Keratinocyte (primary cell): ENCODE results near the gene SLK.

Experiments used
- CTCF ChIP-seq, 3 experiments: IDR thresholded peaks in 1 of 3; conservative IDR thresholded peaks in 1 of 3; optimal IDR thresholded peaks in 1 of 3; 2 replicates in 2 of 3; 3 replicates in 1 of 3; pipeline versions ENCODE3 to v1.5.1; 2011; ENCODE audit warnings: low read length in 3 of 3, mild to moderate bottlenecking in 3 of 3, moderate library complexity in 2 of 3, control low read depth in 1 of 3, inconsistent platforms in 1 of 3; ENCODE audit not compliant: insufficient read depth in 2 of 3; ENCODE audit errors: extremely low read depth in 1 of 3
- EZH2 ChIP-seq: IDR thresholded peaks from one replicate; pipeline ENCODE4 v1.6.1; 2012; ENCODE audit warnings: inconsistent platforms, mild to moderate bottlenecking, low read length, moderate library complexity

GRCh38 chr10:104054430-104054829 lies 87.5 kb downstream of the SLK start:
- TF ChIP-seq CTCF (optimal IDR thresholded peaks at IDR 0.05 in 1 of 3, IDR thresholded peaks at IDR 0.05 in 1 of 3, conservative IDR thresholded peaks at IDR 0.05 in 1 of 3; ENCODE audit: extremely low read depth in 1 of 3, insufficient read depth in 2 of 3, low read length in 3 of 3) = no peak
- TF ChIP-seq EZH2 = no peak
